Esophagus (tissue), 2 donors: Measurements from ENCODE around the gene ABTB2. TPM values are rescaled to one million over a fixed set of nuclear protein-coding genes. Genes with fewer than 3 reads are reported as not detected.

Experiments
- H3K27ac ChIP-seq, 2 donors: one replicate each; pipeline ENCODE4 v1.5.1; 2013; ENCODE audit warnings: low read depth in 2 of 2, mild to moderate bottlenecking in 2 of 2, inconsistent platforms in 1 of 2, low read length in 1 of 2, moderate library complexity in 1 of 2
- H3K27me3 ChIP-seq, 2 donors: one replicate each; pipeline ENCODE4 v1.6.1; 2013; ENCODE audit warnings: low read length in 2 of 2, control low read depth in 1 of 2, mild to moderate bottlenecking in 1 of 2; ENCODE audit not compliant: insufficient read depth in 2 of 2, control insufficient read depth in 1 of 2
- H3K36me3 ChIP-seq, 2 donors: one replicate each; pipeline ENCODE4 v1.6.1; 2013; ENCODE audit warnings: low read length in 1 of 2; ENCODE audit not compliant: control insufficient read depth in 2 of 2, insufficient read depth in 2 of 2
- H3K4me1 ChIP-seq, 2 donors: one replicate each; pipeline ENCODE4 v1.6.1; 2013; ENCODE audit warnings: low read length in 1 of 2; ENCODE audit not compliant: control insufficient read depth in 2 of 2, insufficient read depth in 2 of 2
- H3K4me3 ChIP-seq, 2 donors: one replicate each; pipeline ENCODE4 v1.5.1; 2013; ENCODE audit warnings: low read length in 2 of 2, mild to moderate bottlenecking in 2 of 2, low read depth in 1 of 2, moderate library complexity in 1 of 2
- H3K9me3 ChIP-seq, 2 donors: one replicate each; pipeline ENCODE4 v1.6.1; 2013; ENCODE audit warnings: mild to moderate bottlenecking in 2 of 2, low read depth in 1 of 2, low read length in 1 of 2, moderate library complexity in 1 of 2; ENCODE audit not compliant: control insufficient read depth in 2 of 2, insufficient read depth in 1 of 2
- WGBS, 2 donors: extraction: QIAGEN DNeasy Blood & Tissue Kit; methylation state at CpG; one replicate each; pipeline ENCODE4 v1.1.7; 2013; 5-methylcytosine and 5-hydroxymethylcytosine counted together
- polyA plus RNA-seq, 2 donors: library from polyadenylated mRNA; stranded (reverse); fragments of 200-250 nt; gene quantifications; one replicate each; pipeline ENCODE4 v1.2.3, GENCODE V29; 2013
- donor health status: healthy with polysubstance abuse.
- donor health status: Bipolar disorder and iron deficiency.

ABTB2 gene
- polyA plus RNA-seq, 2 donors: 3.2 to 4.3 TPM

GRCh38 chr11:34136420-34136819 is 221.4 kb downstream of the ABTB2 start:
- H3K27me3 ChIP-seq: no peaks in the 10 kb centered on the region
- 93 to 95% methylated on average over 8 of the region's 8 CpGs for WGBS, 2 donors
- H3K36me3 ChIP-seq: peaks cover 35 to 64% of the 10 kb centered on the region in 2 donors

DNA sequence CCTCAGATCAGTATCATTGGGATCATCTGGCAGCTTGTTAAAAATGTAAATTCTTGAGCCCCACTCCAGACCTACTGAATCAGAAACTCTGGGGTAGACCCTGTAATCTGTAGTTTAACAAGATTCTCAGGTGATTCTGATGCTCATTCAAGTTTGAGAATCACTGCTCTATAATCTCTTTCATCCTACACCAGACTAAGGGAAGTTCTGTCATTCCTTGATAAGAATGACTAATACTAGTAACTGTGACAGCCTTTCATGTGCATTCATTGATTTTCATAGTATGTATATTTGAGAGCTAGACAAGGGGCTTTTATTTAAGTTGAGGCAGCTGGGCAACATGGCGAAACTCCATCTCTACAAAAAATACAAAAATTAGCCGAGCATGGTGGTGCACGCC is 222.4 kb downstream of the ABTB2 start:
- H3K27ac ChIP-seq: no peak overlapping the region
- no peaks in the 10 kb centered on the region for H3K9me3 ChIP-seq
- no peaks in the 10 kb centered on the region for H3K27me3 ChIP-seq
- H3K36me3 ChIP-seq: peaks cover 42 to 63% of the 10 kb centered on the region in 2 donors
- H3K4me3 ChIP-seq: no peak overlapping the region
- H3K4me1 ChIP-seq: no peaks in the 10 kb centered on the region
- WGBS, 2 donors: 91 to 94% methylated on average over 3 of the region's 3 CpGs

More at GRCh38 chr11:34136420-34136819, 221.4 kb downstream of the ABTB2 start:
- Histone ChIP-seq H3K9me3 (no peaks in the 10 kb centered on the region), H3K4me1 (no peaks in the 10 kb centered on the region), H3K4me3 (no peak overlapping the region), H3K27ac (no peak overlapping the region)

DNA sequence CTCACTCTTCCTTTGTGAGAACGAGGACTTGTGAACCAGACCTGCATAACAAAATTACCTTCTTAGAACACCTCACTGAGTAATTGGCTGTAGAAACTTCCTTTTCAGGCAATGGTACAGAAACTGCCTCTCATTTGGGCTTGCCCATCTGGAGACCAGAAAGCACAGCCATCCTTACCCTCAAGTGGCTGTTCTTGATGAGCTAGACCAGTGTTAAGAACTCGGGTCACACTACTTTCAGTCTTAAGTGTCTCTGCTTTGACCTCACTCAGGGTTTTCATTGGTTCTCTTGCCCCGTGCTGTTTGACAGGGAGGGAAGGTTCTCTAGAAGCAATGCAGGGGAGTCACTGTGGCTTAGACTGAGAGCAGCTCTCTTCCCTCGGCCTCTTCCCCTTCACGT is 223.0 kb downstream of the ABTB2 start:
- Histone ChIP-seq H3K36me3 (peaks cover 42 to 57% of the 10 kb centered on the region in 2 donors), H3K27me3 (no peaks in the 10 kb centered on the region), H3K4me3 (no peak overlapping the region), H3K4me1 (no peaks in the 10 kb centered on the region), H3K27ac (no peak overlapping the region), H3K9me3 (no peaks in the 10 kb centered on the region)
- WGBS, 2 donors: 84 to 90% methylated on average over 5 of the region's 5 CpGs

GRCh38 chr11:34132261-34132965 is 225.4 kb downstream of the ABTB2 start:
- Histone ChIP-seq H3K36me3 (peaks cover 31 to 39% of the 10 kb centered on the region in 2 donors), H3K9me3 (no peaks in the 10 kb centered on the region), H3K27me3 (no peaks in the 10 kb centered on the region), H3K4me3 (no peak overlapping the region), H3K27ac (no peak overlapping the region), H3K4me1 (no peaks in the 10 kb centered on the region)
- WGBS, 2 donors: 94 to 95% methylated on average over 4 of the region's 4 CpGs

DNA sequence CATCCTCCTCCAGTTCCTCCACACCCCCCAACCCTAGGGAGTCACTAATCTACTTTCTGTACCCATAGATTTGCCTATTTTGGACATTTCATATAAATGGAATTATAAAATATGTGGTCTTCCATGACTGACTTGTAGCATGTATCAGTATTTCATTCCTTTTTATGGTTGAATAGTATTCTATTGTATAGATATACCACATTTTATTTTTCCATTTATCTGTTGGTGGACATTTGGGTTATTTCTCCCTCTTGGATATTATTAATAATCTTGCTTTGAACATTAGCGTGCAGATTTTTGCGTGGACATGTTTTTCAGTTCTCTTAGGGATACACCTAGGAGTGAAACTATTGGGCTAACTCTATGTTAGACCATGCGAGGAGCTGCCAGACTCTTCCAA is 229.0 kb downstream of the ABTB2 start:
- Histone ChIP-seq H3K27me3 (no peaks in the 10 kb centered on the region), H3K27ac (no peak overlapping the region), H3K36me3 (peaks cover 7 to 23% of the 10 kb centered on the region in 2 donors), H3K4me3 (no peak overlapping the region), H3K9me3 (no peaks in the 10 kb centered on the region), H3K4me1 (no peaks in the 10 kb centered on the region)
- 96% methylated on average over 3 of the region's 3 CpGs for WGBS, 2 donors

- no peaks in the 10 kb centered on the region for H3K9me3 ChIP-seq
- 88% methylated on average over 12 of the region's 12 CpGs for WGBS, 2 donors
- no peaks in the 10 kb centered on the region for H3K4me1 ChIP-seq
- peaks cover 17 to 28% of the 10 kb centered on the region in 2 donors for H3K36me3 ChIP-seq
- H3K4me3 ChIP-seq: no peak overlapping the region
- no peaks in the 10 kb centered on the region for H3K27me3 ChIP-seq
- no peak overlapping the region for H3K27ac ChIP-seq
Measured at GRCh38 chr11:34126959-34127848, 230.6 kb downstream of the ABTB2 start.

GRCh38 chr11:34124885-34125668 is 232.7 kb downstream of the ABTB2 start:
- 69 to 70% methylated on average over 4 of the region's 4 CpGs for WGBS, 2 donors
- H3K36me3 ChIP-seq: peaks cover 19 to 33% of the 10 kb centered on the region in 2 donors
- no peak overlapping the region for H3K27ac ChIP-seq
- no peaks in the 10 kb centered on the region for H3K27me3 ChIP-seq
- no peaks in the 10 kb centered on the region for H3K4me1 ChIP-seq
- no peaks in the 10 kb centered on the region for H3K9me3 ChIP-seq
- H3K4me3 ChIP-seq: no peak overlapping the region

GRCh38 chr11:34120651-34121050 is 237.2 kb downstream of the ABTB2 start:
- no peaks in the 10 kb centered on the region for H3K4me1 ChIP-seq
- 94 to 96% methylated on average over 4 of the region's 4 CpGs for WGBS, 2 donors
- peaks cover 27 to 40% of the 10 kb centered on the region in 2 donors for H3K36me3 ChIP-seq
- no peak overlapping the region for H3K27ac ChIP-seq
- no peaks in the 10 kb centered on the region for H3K9me3 ChIP-seq
- H3K4me3 ChIP-seq: no peak overlapping the region
- H3K27me3 ChIP-seq: no peaks in the 10 kb centered on the region

DNA sequence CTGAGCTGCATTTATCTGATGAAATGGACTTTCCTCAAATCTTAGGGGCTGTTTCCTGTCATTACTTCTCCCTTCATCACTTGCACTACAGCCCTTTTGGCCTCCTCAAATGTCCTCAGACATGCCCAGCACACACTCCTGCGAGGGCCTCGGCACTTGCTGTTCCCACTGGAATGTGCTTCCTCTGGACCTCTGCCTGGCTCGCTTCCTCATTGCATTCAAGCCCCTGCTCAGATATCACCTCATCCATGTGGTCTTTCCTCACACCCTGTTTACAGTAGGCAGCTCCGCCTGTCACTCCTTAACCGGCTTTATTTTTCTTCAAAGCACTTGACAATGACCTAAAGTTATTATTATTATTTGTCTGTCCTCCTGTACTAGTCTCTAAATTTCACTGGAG is 243.3 kb downstream of the ABTB2 start:
- H3K9me3 ChIP-seq: no peaks in the 10 kb centered on the region
- no peak overlapping the region for H3K4me3 ChIP-seq
- no peak overlapping the region for H3K27ac ChIP-seq
- H3K4me1 ChIP-seq: no peaks in the 10 kb centered on the region
- peaks cover 26 to 41% of the 10 kb centered on the region in 2 donors for H3K36me3 ChIP-seq
- H3K27me3 ChIP-seq: no peaks in the 10 kb centered on the region
- WGBS, 2 donors: 91 to 95% methylated on average over 5 of the region's 5 CpGs
